ENCODE measurements around the gene DKK3. TPM values are rescaled to one million over a fixed set of nuclear protein-coding genes. Genes with fewer than 3 reads are reported as not detected.

Gene DKK3
- total RNA-seq, 1 experiment from 2014 or later, result 14.6 TPM

DNA sequence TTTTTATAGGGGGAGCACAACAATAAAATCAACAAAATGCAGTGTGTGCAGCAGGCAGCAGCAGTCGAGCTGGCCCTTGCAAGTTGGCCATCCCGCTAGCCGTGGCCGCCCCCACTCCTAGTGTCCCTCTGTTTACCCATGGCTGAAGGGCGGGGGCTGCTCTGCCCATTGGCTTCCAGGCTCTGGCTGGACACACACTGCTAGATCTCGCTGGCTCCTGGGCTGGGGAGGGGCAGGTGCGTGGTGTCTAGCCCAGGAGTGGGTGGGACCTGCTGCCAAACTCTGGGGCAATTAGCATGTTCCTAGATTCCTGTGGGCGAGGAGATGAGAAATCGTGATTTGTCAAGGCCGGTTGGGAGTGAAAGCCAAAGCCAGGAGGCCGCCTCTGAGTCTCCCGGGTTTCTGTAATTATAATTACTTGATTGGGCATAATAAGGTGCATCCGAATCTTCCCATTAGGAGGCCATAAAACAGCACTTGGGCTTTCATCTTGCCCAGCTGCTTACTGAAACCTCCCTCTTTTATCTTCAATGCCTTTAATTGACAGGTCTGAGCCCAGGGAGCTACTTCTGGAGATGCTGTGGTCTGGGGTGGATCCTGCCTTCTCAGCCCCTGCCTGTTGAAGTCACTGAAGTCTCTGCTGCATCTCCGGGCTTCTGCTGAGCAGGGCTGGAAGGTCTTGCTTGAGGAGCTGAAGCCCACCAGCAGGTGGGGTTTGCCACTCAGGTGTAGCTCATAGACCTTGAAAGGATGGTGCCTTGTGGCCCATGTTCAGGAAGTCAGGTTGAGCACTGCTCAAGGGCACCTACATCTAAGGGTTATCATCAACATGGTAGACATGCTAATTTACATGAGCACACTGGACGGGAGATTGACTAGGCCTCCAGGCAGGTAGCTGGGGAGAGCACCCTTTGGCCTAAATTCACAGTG is 44.5 kb upstream of the DKK3 start:
- Mint-ChIP-seq H3K4me1 (ENCODE audit: low read depth, unreplicated experiment) (peaks cover 31% of the 10 kb centered on the region), H3K4me3 (ENCODE audit: low read depth, unreplicated experiment) (no peak overlapping the region), H3K27me3 (ENCODE audit: unreplicated experiment) (no peaks in the 10 kb centered on the region), H3K36me3 (ENCODE audit: insufficient read depth, unreplicated experiment) (no peaks in the 10 kb centered on the region), H3K27ac (ENCODE audit: unreplicated experiment) (no peak overlapping the region), H3K9me3 (ENCODE audit: low read depth, unreplicated experiment) (peaks cover 3% of the 10 kb centered on the region)
- TF ChIP-seq, protein P1, sequence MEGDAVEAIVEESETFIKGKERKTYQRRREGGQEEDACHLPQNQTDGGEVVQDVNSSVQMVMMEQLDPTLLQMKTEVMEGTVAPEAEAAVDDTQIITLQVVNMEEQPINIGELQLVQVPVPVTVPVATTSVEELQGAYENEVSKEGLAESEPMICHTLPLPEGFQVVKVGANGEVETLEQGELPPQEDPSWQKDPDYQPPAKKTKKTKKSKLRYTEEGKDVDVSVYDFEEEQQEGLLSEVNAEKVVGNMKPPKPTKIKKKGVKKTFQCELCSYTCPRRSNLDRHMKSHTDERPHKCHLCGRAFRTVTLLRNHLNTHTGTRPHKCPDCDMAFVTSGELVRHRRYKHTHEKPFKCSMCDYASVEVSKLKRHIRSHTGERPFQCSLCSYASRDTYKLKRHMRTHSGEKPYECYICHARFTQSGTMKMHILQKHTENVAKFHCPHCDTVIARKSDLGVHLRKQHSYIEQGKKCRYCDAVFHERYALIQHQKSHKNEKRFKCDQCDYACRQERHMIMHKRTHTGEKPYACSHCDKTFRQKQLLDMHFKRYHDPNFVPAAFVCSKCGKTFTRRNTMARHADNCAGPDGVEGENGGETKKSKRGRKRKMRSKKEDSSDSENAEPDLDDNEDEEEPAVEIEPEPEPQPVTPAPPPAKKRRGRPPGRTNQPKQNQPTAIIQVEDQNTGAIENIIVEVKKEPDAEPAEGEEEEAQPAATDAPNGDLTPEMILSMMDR (IDR thresholded peaks at IDR 0.05; ENCODE audit: unreplicated experiment), result peak; percentile 22
- peak; percentile 30 for DNase-seq
- intact Hi-C loops (cut with micrococcal nuclease; ENCODE audit: unreplicated experiment), result no loop called here
- no TSS peak for BruUV-seq (replicated peaks)
- CTCF ChIA-PET, result interaction anchor here (0.6 to 1.7 kb wide), 6 partner anchors 10 to 181 kb away, joined by 3 to 6 read pairs (median 3); no protein-coding TSS in a partner anchor

DNA sequence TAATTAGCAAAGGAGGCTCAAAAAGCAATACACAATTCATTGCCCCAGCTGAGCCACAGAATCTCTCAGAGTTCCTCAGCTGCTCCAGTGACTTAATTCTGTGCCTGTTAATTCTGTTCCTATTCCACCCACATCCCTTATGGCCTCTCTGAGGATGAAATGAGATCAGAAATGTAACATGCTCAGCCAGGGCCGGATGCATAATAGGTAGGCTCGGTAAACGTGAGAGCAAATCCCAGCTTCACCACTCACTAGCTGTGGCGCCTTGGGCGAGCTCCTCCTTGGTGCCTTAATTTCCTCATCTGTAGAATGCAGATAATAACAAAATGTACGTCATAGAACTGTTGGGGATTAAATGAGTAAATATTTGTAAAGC is 42.8 kb upstream of the DKK3 start:
- Mint-ChIP-seq H3K4me1 (ENCODE audit: low read depth, unreplicated experiment) (peaks cover 42% of the 10 kb centered on the region), H3K27ac (ENCODE audit: unreplicated experiment) (no peak overlapping the region), H3K36me3 (ENCODE audit: insufficient read depth, unreplicated experiment) (peaks cover 6% of the 10 kb centered on the region), H3K27me3 (ENCODE audit: unreplicated experiment) (no peaks in the 10 kb centered on the region), H3K4me3 (ENCODE audit: low read depth, unreplicated experiment) (no peak overlapping the region), H3K9me3 (ENCODE audit: low read depth, unreplicated experiment) (no peaks in the 10 kb centered on the region)
- TF ChIP-seq, protein P1 (IDR thresholded peaks at IDR 0.05; ENCODE audit: unreplicated experiment), result no peak
- intact Hi-C loops (cut with micrococcal nuclease; ENCODE audit: unreplicated experiment), result no loop called here
- DNase-seq, result no peak
- CTCF ChIA-PET, result interaction anchor here (1.7 to 1.9 kb wide), 2 partner anchors 36 to 60 kb away, joined by 3 to 8 read pairs; no protein-coding TSS in a partner anchor
- no TSS peak for BruUV-seq (replicated peaks)

DNA sequence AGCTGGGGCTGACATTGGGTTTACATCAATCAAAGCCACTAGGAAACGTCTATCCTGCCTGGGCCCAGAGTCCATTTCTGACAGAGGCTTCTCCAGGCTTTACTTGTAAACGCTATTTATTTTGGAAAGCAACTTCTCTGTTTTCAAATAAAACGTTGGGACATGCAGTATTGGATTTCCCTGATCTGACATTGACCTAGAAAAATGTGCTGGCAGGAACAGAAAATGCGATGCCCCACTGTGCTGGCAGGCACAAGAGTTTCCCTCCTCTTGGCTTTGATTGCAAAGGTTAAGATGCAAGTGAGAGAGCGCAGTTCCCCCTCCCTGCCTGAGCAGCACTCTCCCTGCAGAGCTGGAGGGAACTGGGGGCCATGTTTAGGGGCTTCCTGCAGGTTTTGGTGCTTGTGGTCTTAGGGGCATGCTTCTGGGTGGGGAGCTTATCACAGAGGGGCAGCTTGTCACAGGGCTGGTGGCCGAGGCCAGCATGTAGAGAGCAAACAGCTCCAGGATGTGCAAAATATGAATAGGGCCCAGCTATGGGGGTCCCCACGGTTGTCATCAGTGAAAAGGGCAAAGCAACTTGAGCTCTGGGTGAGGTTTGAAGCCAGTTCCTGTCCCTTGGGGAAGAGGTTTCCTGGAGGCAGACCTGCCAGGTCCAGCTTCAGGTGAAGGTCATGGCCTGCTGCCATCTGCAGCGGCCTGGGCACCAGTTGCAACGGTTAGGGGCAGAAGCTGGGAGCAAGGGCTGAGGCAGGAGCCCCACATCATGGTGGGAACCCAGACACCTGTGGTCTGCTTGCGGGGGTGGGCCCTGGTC is 42.3 kb upstream of the DKK3 start:
- DNase-seq, result no peak
- intact Hi-C loops (cut with micrococcal nuclease; ENCODE audit: unreplicated experiment), result no loop called here
- BruUV-seq (replicated peaks), result no TSS peak

More for the DNA sequence above, 42.3 kb upstream of the DKK3 start:
- Mint-ChIP-seq H3K36me3 (ENCODE audit: insufficient read depth, unreplicated experiment) (peaks cover 6% of the 10 kb centered on the region), H3K4me3 (ENCODE audit: low read depth, unreplicated experiment) (no peak overlapping the region), H3K4me1 (ENCODE audit: low read depth, unreplicated experiment) (peaks cover 37% of the 10 kb centered on the region), H3K27me3 (ENCODE audit: unreplicated experiment) (no peaks in the 10 kb centered on the region), H3K27ac (ENCODE audit: unreplicated experiment) (no peak overlapping the region), H3K9me3 (ENCODE audit: low read depth, unreplicated experiment) (no peaks in the 10 kb centered on the region)
- CTCF ChIA-PET, result interaction anchor here (1.7 to 1.9 kb wide), 2 partner anchors 36 to 60 kb away, joined by 3 to 8 read pairs; no protein-coding TSS in a partner anchor
- TF ChIP-seq, protein P1 (IDR thresholded peaks at IDR 0.05; ENCODE audit: unreplicated experiment), result no peak

Data from Calu3 (cell line).